GM19395 (cell line): ENCODE measurements around the gene IL17A.
A peak's percentile ranks its signal among the peaks of the same experiment; 100 is the strongest.

Experiments
- ATAC-seq: cut with Tn5 transposase; IDR thresholded peaks from one replicate; pipeline ENCODE4 v1.9.1; 2021; ENCODE audit warnings: mild to moderate bottlenecking, moderate library complexity; ENCODE audit not compliant: unreplicated experiment

The IL17A gene

GRCh38 chr6:52186075-52186474 is at the start of gene IL17A:
IL17A (plus strand) TSS chr6:52186375; CDS start chr6:52186432, 57 bp downstream.
- peak; percentile 27 for ATAC-seq

- no peak for ATAC-seq
Measured at GRCh38 chr6:52136934-52137467, 49.2 kb upstream of the IL17A start.

GRCh38 chr6:52138284-52138683 is 47.9 kb upstream of the IL17A start:
- peak; percentile 63 for ATAC-seq

- no peak for ATAC-seq
Measured at GRCh38 chr6:52139985-52140680, 46.0 kb upstream of the IL17A start.

- no peak for ATAC-seq
Measured at GRCh38 chr6:52141596-52141995, 44.6 kb upstream of the IL17A start.

- no peak for ATAC-seq
Measured at GRCh38 chr6:52142556-52142955, 43.6 kb upstream of the IL17A start.

- no peak for ATAC-seq
Measured at GRCh38 chr6:52143551-52143950, 42.6 kb upstream of the IL17A start.

GRCh38 chr6:52144196-52145076 is 41.7 kb upstream of the IL17A start:
- ATAC-seq: peak; percentile 52

- no peak for ATAC-seq
Measured at GRCh38 chr6:52146851-52147445, 39.2 kb upstream of the IL17A start.

GRCh38 chr6:52149076-52149475 is 37.1 kb upstream of the IL17A start:
- no peak for ATAC-seq

GRCh38 chr6:52149949-52150348 is 36.2 kb upstream of the IL17A start:
- no peak for ATAC-seq

- no peak for ATAC-seq
Measured at GRCh38 chr6:52152070-52152423, 34.1 kb upstream of the IL17A start.

GRCh38 chr6:52152711-52153160 is 33.4 kb upstream of the IL17A start:
- no peak for ATAC-seq

GRCh38 chr6:52154381-52154780 is 31.8 kb upstream of the IL17A start:
- ATAC-seq: no peak

GRCh38 chr6:52155791-52156576 is 30.2 kb upstream of the IL17A start:
- peak; percentile 91 for ATAC-seq

GRCh38 chr6:52157301-52157941 is 28.8 kb upstream of the IL17A start:
- peak; percentile 64 for ATAC-seq

GRCh38 chr6:52160472-52161104 is 25.6 kb upstream of the IL17A start:
- ATAC-seq: no peak

GRCh38 chr6:52161689-52162438 is 24.3 kb upstream of the IL17A start:
- ATAC-seq: peak; percentile 37
